ENCODE data around the gene PSMB7. TPM values are rescaled to one million over a fixed set of nuclear protein-coding genes. Genes with fewer than 3 reads are reported as not detected.
"Not testable (repeated sequence)": the region's sequence is repeated elsewhere in the genome, so short reads cannot be mapped to it uniquely, and the experiment has no call there.

PSMB7 gene
- total RNA-seq, 3 donors from 2014 or later (not counting 1 experiment from before 2014, with no cell fraction given), result 75.6 to 75.9 (median 75.8) TPM

GRCh38 chr9:124426361-124426760, 11.1 kb upstream of the PSMB7 start:
- TF ChIP-seq CTCF (IDR thresholded peaks at IDR 0.05), result no peak
- WGBS (ENCODE audit: insufficient coverage), result 93% methylated on average over 5 of the region's 7 CpGs
- no peaks in the 10 kb centered on the region for H3K4me1 Mint-ChIP-seq
- Histone ChIP-seq H3K4me1 (ENCODE audit: control insufficient read depth, insufficient read depth, low read length) (no peaks in the 10 kb centered on the region), H3K36me3 (ENCODE audit: control insufficient read depth, insufficient read depth, low read length) (no peaks in the 10 kb centered on the region), H3K4me3 (ENCODE audit: low read length) (no peak overlapping the region), H3K27me3 (ENCODE audit: control insufficient read depth, insufficient read depth, low read length) (no peaks in the 10 kb centered on the region), H3K9me3 (ENCODE audit: control insufficient read depth, insufficient read depth, low read length) (no peaks in the 10 kb centered on the region), H3K27ac (ENCODE audit: low read length) (no peak overlapping the region)
- H3K4me3 Mint-ChIP-seq, result no peak overlapping the region
- no peak for ATAC-seq
- H3K36me3 Mint-ChIP-seq, result no peaks in the 10 kb centered on the region
- no peak for DNase-seq
- no peak overlapping the region for H3K27ac Mint-ChIP-seq
- H3K9me3 Mint-ChIP-seq, result no peaks in the 10 kb centered on the region
- peaks cover 0 to 16% of the 10 kb centered on the region in 2 donors for H3K27me3 Mint-ChIP-seq (ENCODE audit: low read depth in 2 of 2)
- intact Hi-C loops (cut with micrococcal nuclease), result no loop called here

GRCh38 chr9:124425733-124426132, 10.5 kb upstream of the PSMB7 start:
- H3K9me3 Mint-ChIP-seq; H3K27ac Mint-ChIP-seq; DNase-seq; H3K4me1 Mint-ChIP-seq; H3K4me1 ChIP-seq (ENCODE audit: control insufficient read depth, insufficient read depth, low read length); H3K36me3 ChIP-seq (ENCODE audit: control insufficient read depth, insufficient read depth, low read length); H3K9me3 ChIP-seq (ENCODE audit: control insufficient read depth, insufficient read depth, low read length); H3K27ac ChIP-seq (ENCODE audit: low read length); intact Hi-C loops (cut with micrococcal nuclease); H3K36me3 Mint-ChIP-seq; H3K4me3 Mint-ChIP-seq; H3K4me3 ChIP-seq (ENCODE audit: low read length); ATAC-seq; H3K27me3 ChIP-seq (ENCODE audit: control insufficient read depth, insufficient read depth, low read length): not testable (repeated sequence)
- H3K27me3 Mint-ChIP-seq (ENCODE audit: low read depth in 2 of 2), result peaks cover 0 to 16% of the 10 kb centered on the region in 2 donors
- 100% methylated on average over 1 of the region's 12 CpGs for WGBS (ENCODE audit: insufficient coverage)

GRCh38 chr9:124423591-124423990, 8.3 kb upstream of the PSMB7 start:
- Mint-ChIP-seq H3K27me3 (ENCODE audit: low read depth in 2 of 2) (peaks cover 0 to 16% of the 10 kb centered on the region in 2 donors), H3K36me3 (no peaks in the 10 kb centered on the region), H3K4me3 (no peak overlapping the region), H3K9me3 (no peaks in the 10 kb centered on the region), H3K4me1 (peaks cover 0 to 4% of the 10 kb centered on the region in 2 donors), H3K27ac (no peak overlapping the region)
- TF ChIP-seq CTCF (IDR thresholded peaks at IDR 0.05), result no peak
- H3K36me3 ChIP-seq (ENCODE audit: control insufficient read depth, insufficient read depth, low read length), result no peaks in the 10 kb centered on the region
- DNase-seq (no peak), ATAC-seq (no peak)
- H3K27me3 ChIP-seq (ENCODE audit: control insufficient read depth, insufficient read depth, low read length), result no peaks in the 10 kb centered on the region
- WGBS (ENCODE audit: insufficient coverage), result 71% methylated on average over 11 of the region's 11 CpGs
- intact Hi-C loops (cut with micrococcal nuclease), result no loop called here
- H3K9me3 ChIP-seq (ENCODE audit: control insufficient read depth, insufficient read depth, low read length), result no peaks in the 10 kb centered on the region
- peaks cover 11% of the 10 kb centered on the region for H3K4me1 ChIP-seq (ENCODE audit: control insufficient read depth, insufficient read depth, low read length)
- H3K27ac ChIP-seq (ENCODE audit: low read length), result no peak overlapping the region
- no peak overlapping the region for H3K4me3 ChIP-seq (ENCODE audit: low read length)

GRCh38 chr9:124423155-124423554, 7.9 kb upstream of the PSMB7 start:
- H3K9me3 Mint-ChIP-seq, result no peaks in the 10 kb centered on the region
- no peak for ATAC-seq
- Histone ChIP-seq H3K27ac (ENCODE audit: low read length) (no peak overlapping the region), H3K9me3 (ENCODE audit: control insufficient read depth, insufficient read depth, low read length) (no peaks in the 10 kb centered on the region), H3K36me3 (ENCODE audit: control insufficient read depth, insufficient read depth, low read length) (no peaks in the 10 kb centered on the region), H3K4me1 (ENCODE audit: control insufficient read depth, insufficient read depth, low read length) (peaks cover 11% of the 10 kb centered on the region), H3K4me3 (ENCODE audit: low read length) (no peak overlapping the region), H3K27me3 (ENCODE audit: control insufficient read depth, insufficient read depth, low read length) (no peaks in the 10 kb centered on the region)
- intact Hi-C loops (cut with micrococcal nuclease), result no loop called here
- H3K27me3 Mint-ChIP-seq (ENCODE audit: low read depth in 2 of 2), result peaks cover 0 to 16% of the 10 kb centered on the region in 2 donors
- H3K4me3 Mint-ChIP-seq, result no peak overlapping the region
- TF ChIP-seq CTCF (IDR thresholded peaks at IDR 0.05), result no peak
- no peaks in the 10 kb centered on the region for H3K36me3 Mint-ChIP-seq
- DNase-seq, result no peak
- H3K4me1 Mint-ChIP-seq, result peaks cover 0 to 4% of the 10 kb centered on the region in 2 donors
- 87% methylated on average over 5 of the region's 5 CpGs for WGBS (ENCODE audit: insufficient coverage)
- no peak overlapping the region for H3K27ac Mint-ChIP-seq

All from natural killer cell (primary cell).